WI38 (cell line): Measurements from ENCODE around the gene DACH1.

Source experiments
- H3K4me3 ChIP-seq: 2 replicates; pipeline ENCODE4 v1.5.1; 2011; ENCODE audit warnings: low read depth, mild to moderate bottlenecking, control low read depth, low read length
- TF ChIP-seq, protein P1 (sequence below): IDR thresholded peaks from 2 replicates; pipeline ENCODE4 v1.5.1; 2012; ENCODE audit warnings: low read depth, mild to moderate bottlenecking, control low read depth, low read length

Gene DACH1

DNA sequence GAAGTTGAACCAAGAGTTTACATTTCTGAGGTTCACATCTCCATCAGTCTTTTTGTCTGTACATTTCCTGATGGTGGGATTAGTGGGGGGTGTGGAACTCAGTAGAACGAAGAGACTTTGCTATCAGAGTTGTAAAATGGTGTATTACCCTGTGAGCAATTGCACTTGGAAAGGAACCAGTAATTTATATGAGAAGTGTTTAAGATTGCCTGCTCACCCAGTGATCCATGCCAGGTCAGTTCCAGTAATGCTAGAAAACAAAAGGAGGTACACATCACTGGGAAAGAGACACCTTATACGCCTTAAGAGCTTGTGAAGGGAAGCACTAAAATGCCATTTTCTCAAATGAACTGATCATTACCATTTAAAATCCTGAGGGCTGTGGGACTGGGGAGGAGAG lies 7.5 kb upstream of the DACH1 start:
- no peak overlapping the region for H3K4me3 ChIP-seq
- TF ChIP-seq, protein P1, sequence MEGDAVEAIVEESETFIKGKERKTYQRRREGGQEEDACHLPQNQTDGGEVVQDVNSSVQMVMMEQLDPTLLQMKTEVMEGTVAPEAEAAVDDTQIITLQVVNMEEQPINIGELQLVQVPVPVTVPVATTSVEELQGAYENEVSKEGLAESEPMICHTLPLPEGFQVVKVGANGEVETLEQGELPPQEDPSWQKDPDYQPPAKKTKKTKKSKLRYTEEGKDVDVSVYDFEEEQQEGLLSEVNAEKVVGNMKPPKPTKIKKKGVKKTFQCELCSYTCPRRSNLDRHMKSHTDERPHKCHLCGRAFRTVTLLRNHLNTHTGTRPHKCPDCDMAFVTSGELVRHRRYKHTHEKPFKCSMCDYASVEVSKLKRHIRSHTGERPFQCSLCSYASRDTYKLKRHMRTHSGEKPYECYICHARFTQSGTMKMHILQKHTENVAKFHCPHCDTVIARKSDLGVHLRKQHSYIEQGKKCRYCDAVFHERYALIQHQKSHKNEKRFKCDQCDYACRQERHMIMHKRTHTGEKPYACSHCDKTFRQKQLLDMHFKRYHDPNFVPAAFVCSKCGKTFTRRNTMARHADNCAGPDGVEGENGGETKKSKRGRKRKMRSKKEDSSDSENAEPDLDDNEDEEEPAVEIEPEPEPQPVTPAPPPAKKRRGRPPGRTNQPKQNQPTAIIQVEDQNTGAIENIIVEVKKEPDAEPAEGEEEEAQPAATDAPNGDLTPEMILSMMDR: no peak

DNA sequence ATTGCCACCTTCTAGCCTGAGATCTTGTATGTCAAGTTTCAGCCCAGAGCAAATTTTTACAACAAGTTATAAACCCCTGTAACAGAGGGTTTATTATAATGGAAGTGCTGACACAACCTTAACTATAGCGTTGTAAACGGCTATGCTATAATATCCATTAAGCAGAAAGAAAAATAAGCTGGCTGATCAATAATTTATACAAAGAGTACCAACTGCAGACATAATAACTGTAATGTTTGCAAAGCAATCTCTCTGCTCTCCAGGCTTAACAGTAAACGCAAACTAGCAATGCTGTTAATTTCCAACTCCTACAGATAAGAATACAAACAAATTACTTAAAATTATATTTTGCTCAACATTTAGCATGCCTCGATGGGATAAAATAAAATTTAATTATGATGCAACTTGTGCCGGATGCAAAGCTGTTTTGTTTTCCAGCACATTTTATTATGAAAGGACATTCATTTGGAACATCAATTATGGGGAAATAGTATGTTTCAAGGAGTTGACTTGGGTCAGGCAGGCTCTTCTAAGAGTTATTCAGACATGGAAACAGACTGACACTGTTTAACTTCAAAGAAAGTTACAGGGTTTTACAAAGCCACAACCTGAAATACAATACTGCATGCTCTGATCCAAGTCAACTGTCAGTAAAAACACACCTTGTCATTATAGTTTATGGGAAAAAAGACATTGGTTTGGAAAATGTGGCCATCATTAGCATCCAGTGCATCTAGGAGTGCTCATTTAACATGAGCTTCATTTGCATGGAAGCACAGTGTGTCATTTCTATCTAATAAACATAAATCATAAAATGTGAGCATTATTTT lies 6.6 kb upstream of the DACH1 start:
- TF ChIP-seq, protein P1: no peak
- H3K4me3 ChIP-seq: no peak overlapping the region

DNA sequence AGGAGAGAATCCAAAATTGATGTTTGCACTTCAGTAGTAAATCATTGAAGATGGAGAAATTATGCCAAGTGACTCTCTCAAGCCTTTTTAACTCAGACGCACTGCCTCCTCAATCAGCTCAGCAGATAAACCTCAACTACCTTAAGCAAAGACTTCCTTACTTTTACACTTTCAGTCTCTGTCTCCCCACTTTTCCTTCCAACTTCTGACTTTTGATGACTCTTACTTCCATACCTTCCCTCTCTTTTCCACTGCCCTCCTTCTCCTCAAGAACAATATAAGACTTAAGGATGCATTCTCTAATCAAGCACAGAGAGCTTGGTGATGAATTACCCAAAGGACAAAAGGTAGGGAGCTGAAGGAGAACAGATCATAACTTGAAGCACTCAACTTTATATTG lies 4.8 kb upstream of the DACH1 start:
- TF ChIP-seq, protein P1: no peak
- no peak overlapping the region for H3K4me3 ChIP-seq

DNA sequence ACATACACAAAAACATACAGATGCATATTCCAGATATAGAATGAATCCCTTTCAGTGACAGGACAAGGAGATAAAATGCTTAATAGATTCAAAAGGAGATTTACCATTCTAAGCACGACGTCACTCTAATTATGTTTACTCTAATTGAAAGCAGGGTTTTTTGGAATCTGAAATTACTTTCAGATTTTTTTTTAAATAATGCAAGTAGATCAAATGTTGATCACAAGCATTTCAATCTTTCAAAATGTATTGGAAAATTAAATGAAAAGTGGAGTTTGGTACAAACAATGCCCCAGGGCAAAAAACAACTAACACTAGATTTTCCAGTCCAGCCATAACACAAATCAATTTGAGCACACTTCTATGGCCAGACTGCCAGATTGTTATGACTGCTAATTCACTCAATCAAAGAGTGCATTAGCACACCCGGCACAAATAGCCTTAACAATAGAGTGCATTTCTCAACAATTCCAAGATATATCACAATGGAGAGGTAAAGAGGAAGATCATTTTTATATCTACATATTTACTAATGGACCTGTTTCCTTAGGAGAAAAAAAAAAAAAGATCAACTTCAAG lies 4.3 kb upstream of the DACH1 start:
- no peak overlapping the region for H3K4me3 ChIP-seq
- TF ChIP-seq, protein P1: no peak

DNA sequence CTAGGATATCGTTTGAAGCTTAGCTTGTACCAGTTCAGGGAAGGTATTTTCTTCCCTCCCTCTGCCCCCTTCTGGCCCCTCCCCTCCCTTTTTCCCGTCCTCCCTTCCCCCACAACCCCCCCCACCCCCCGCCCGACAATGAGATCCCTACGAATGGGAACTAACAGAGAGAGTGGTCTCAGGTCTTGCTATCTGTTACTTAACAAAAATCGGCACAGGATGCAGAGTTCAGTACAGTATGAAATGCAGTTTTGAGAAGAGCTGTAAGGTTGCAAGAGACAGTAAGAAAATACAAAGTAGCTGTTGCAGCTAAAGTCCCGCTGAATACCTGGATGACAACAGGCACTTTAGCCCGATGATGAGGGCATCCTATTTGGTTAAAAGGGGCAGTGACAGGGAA lies 3.1 kb upstream of the DACH1 start:
- TF ChIP-seq, protein P1: no peak
- no peak overlapping the region for H3K4me3 ChIP-seq

DNA sequence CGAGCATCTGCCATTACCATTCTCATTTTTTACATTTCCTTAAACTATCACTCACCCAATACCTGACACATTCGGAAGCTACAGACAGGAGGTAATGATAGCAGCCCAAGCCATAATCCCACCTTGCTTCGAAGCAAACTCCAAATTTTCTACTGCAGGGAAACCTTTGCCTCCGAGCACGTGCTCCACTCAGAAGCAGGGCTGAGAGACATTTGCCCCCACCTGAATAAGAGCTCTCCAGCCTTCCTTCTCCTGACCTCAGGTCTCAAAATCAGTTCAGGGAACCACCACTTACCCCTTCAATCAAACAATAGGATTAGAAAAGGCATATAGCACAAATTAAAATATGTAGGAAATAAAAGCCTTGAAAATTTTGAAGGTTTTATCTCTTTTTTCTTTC lies 2.3 kb upstream of the DACH1 start:
- no peak overlapping the region for H3K4me3 ChIP-seq
- TF ChIP-seq, protein P1: no peak
